GM21737 (cell line): Measurements from ENCODE around the gene ADAMTSL1.

Experiments
- ATAC-seq: cut with Tn5 transposase; IDR thresholded peaks from one replicate; pipeline ENCODE4 v1.9.1; 2021; ENCODE audit warnings: mild to moderate bottlenecking, moderate library complexity; ENCODE audit not compliant: unreplicated experiment

Gene ADAMTSL1

DNA sequence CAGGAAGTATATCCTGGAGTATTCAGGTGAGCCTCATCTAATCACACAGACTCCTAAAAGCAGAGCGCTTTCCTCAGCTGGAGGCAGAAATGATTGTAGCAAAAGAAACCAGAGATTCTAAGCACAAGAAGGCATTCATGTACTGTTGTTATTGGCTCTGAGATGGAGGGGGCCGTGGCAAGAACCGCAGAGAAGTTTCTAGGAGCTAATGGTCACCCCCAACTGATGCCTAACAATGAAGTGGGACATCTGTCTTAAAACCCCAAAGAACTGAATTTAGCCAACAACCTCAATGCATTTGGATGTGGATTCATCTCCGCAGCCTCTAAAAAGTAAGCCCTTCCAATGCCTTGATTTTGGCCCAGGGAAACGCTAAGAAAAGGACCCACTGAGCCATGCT is 76.3 kb downstream of the ADAMTSL1 start:
- no peak for ATAC-seq

DNA sequence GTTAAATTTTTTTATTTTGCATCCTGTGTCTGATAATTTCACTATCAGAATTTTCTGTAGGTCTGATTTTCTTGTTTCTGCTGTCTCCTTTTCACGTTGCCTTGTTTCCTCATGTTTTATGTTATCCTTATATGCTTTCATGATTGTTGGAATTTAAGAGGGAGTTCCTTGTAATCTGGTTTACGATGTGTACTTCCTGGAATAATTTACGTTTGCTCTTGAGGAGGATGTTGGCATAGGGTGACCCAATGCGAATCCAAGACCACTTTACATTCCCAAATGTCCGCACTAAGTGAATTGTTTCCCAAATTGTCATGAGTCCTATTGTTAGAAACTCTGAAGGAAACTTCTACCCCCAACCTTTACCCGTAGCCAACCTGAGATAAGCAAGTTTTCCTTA is 80.3 kb downstream of the ADAMTSL1 start:
- no peak for ATAC-seq

DNA sequence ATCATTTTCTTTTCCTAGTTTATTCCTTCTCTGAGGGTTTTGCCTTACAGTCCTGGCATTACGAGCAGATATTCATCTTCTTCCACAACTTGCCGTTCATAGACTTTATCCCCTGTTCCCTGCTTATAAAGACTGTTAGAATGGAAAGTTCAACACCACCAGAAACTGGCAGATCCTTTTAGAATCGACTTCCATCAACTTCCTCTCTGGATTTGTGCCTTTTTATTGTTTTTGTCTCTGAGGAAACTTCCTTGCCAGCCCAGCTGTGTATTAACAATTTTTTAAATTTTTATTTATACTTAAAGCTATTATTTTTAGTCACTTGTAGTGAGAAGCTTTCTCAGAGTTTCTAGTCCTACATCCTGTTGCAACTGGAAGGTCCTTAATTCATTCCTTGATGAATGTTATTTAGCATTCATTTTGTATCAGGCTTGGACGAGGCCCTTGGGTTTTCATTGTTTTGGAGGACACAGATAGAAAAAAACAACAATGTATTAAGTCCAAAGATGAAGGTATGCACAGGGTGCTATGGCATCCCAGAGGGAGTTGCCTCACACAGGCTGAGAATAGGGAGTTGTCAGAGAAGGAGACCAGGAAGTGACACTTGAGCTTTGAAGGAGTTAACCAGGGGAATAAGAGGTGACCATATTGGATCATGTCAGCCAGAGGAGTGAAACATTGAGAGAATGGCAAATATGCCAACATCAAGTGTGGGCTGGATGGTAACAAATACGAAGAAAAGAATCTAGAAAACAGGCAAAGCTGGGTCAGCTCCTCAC is 81.3 kb downstream of the ADAMTSL1 start:
- ATAC-seq, result no peak

DNA sequence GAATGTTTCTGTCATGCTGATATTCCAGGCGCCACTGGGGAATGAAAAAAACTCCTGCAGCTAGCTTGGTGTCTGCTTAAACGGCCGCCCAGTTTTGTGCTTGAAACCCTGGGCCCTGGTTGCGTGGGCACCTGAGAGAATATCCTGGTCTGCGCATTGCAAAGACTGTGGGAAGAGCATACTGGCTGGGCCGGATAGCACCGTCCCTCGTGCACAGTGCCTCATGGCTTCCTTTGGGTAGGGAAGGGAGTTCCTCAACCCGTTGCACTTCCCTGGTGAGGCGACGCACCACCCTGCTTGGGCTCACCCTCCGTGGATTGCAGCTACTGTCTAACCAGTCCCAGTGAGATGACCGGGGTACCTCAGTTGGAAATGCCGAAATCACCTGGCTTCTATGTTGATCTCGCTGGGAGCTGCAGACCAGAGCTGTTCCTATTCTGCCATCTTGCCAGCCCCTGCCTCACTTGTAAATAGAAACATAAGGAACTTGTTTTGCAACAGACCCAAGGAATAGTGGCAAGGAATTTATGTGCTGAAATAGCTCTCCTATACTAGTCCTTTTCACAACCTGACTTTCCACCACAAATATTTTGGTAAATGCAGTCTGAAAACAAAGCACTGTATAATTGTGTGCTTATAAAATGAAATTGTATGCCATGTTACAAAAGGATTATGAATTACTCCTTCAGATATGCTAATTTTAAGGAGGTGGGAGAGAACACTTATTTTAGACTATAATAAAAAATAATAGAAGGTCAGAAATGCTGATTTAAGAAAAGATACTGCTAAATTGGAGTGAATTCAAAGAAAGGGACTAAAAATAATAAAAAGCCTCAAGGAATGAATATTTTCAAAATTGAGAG is 90.3 kb downstream of the ADAMTSL1 start:
- no peak for ATAC-seq

DNA sequence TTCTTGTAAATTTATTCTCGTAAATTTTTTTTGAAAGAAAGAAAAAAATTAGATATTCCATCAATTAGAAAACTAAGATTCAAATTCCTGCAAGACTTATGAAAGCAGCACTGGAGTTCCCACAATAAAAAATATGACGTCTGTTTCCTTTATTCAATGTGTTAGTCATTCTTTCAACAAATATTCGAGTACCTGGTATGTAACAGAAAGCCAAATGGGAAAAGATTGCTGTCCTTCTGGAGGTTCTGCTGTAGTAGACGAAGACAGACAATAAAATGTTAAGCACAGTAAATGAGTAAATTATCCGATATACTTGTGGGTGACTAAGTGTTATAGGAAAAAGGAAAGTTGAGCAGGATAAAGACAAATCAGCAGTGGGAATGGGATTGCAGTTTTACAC is 92.2 kb downstream of the ADAMTSL1 start:
- ATAC-seq, result no peak

DNA sequence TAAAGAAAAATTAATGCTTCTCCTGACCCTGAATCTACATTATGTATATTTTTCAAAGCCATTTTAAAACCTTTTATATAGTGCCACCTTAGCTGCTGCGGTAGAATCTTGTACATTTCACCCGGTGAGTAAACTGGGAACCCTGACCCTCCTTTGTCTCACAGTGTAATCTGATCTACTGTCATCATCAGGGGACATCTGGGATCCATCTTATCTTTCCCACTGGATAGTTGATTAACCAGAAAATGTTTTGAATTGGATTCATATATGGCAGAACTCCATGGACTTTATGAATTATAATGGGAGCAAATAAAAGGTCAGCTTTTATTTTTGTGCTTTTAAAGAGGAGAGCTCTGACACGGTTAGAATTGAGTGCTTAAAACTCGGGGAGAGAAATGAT is 95.0 kb downstream of the ADAMTSL1 start:
- no peak for ATAC-seq

DNA sequence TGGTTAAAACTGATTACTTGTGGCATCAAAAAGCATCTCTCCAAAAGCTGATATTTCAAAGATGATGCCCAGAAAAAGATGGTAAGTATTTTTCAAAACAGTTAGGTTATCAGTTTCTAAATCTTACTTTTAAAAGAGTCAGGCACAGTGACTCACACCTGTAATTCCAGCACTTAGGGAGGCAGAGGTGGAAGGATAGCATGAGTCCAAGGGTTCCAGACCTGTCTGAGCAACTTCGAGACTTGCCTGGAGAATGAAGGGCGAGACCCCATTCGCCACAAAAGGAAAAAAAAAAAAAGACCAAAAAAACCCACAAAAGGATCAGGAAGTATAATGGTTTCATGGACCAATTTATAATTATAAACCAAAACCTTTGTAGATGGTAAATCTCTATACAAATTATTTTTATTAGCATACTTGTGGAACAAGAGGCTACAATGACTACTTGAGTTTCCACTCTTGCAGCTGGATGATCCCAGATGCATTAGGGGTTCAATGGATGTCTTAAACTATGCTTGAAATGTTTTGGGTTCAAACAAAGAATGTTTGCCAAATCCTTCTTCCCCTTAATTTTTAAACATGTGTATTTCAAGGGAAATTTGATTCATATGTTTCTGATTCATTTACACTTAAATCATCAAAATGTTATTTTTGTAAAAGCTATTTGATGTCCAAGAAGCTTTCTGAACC is 96.1 kb downstream of the ADAMTSL1 start:
- ATAC-seq, result no peak

DNA sequence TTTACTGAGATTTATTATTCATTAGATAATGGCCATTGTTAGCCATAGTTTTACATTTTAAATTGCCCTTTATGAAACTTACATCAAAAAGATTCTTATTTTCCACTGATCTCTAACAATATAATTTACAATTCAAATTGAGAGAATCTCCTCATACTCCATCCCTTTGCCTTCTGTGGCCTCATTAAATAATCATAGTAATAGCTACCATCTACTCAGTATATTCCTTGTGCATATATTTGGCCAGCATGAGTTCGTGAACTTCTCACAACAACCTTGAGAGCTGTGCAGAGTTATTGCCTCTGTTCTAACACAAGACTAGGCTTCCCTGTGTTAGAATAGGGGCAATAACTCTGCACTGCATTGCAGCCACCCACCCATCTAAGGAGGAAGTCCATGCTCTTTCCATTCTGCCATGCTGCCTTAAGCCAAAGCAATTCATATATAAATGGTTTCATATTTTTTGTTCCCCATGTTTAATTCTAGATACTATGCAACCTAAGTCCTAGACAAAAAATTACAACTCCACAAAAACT is 99.1 kb downstream of the ADAMTSL1 start:
- no peak for ATAC-seq

DNA sequence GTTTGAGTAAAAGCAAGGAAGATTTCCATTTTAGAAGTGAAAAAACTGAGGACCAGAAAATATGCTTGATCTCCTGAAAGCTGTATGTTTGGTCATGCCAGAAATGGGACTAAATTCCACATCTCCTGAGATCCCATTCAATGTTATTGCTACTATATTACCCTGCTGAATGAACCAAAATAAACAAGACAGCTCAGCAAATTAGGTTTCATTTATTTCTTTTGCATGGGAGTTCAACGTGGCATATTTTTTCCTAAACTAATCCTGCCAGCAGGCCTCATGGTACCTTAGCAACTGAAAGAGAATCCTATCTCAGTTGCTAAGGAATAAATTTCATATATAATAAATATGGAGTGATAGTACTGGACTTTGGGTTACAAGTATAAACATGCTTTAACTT is 101.7 kb downstream of the ADAMTSL1 start:
- no peak for ATAC-seq

DNA sequence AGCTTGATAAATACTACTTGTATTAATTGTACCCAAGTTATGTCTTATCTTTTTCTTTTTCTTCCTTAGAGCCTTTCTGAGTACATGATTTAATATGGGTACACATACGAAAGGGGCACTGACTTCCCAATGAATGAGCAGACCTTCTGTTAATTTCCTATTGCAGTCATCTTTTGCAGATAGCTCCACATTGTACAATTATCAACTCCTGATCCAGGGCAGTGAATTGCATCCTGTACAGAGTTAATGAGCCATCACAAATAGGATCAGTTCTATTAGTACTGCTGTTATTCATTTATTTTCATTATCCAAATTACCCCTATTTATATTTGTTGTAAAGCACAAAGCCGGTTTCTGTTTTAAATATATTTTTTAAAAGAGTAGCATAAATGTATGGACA is 105.6 kb downstream of the ADAMTSL1 start:
- no peak for ATAC-seq

DNA sequence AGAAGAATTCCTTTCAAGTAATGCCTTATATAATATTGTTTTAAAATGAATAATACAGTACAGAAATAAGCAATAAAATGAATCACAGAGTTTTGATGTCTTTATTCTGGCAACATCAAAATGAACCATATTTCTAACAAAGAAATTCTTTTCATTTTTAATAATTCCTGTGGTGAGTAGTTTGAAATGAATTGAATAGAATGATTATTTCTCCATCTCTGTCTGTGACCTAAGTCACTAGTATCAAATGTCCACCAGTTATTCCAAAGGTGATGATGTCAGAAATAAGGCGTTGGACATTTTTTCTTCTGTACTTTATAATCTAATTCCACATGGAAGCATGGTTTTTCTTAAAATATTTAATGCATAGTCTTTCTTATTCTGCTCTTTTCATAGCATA is 106.2 kb downstream of the ADAMTSL1 start:
- ATAC-seq, result no peak

DNA sequence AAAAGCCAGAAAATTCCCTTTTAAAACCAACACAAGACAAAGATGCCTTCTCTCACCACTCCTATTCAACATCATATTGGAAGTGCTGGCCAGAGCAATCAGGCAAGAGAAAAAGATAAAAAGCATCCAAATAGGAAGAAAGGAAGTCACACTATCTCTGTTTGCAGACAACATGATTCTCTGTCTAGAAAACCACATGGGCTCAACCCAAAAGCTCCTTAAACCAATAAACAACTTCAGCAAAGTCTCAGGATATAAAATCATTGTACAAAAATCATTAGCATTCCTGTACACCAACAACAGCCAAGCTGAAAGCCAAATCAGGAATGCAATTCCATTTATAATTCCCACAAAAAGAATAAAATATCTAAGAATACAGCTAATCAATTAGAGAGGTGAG is 112.0 kb downstream of the ADAMTSL1 start:
- no peak for ATAC-seq

DNA sequence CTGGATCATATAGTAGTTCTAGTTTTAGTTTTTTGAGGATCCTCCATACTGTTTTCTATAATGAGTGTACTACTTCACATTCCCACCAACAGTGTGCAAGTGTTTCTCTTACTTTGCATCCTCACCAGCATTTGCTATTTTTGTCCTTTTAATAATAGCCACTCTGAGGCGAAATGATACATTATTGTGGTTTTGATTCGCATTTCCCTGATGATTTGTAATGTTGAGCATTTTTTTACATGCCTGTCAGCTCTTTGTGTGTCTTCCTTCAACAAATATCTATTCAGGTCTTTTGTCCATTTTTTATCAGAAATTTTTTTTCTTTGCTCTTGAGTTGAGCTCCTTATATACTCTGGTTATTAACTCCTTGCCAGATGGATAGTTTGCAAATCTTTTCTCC is 114.0 kb downstream of the ADAMTSL1 start:
- ATAC-seq, result no peak

DNA sequence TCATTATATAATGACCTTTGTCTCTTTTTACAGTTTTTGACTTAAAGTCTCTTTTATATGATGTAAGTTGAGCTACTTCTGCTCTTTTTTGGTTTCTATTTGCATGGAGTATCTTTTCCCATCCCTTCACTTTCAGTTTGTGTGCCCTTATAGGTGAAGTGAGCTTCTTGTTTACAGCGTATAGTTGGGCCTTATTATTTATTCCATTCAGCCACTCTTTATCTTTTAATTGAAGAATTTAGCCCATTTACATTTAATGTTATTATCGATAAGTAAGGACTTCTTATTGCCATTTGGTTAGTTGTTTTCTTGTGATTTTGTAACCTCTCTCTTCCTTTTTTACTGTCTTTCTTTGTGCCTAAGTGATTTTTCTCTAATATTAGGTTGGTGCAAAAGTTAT is 117.3 kb downstream of the ADAMTSL1 start:
- no peak for ATAC-seq

DNA sequence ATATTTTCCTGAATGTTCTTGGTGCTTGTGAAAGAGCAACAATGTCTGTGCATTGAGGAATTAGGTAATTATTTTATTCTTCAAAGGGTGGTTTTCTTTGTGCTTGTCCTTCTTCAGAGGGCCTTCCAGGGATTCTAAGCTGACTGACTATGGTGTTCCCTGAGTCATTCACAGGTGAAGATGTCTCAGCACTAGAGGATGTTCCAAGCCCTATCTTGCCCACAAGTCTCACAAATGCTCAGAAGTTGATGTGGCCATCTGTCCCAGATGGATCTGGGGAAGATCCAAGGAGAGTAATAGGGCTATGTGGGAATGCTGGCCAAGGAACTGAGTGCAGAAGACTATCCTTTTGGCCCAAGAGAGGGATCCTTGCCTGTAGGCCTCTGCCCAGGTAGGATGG is 120.9 kb downstream of the ADAMTSL1 start:
- no peak for ATAC-seq

DNA sequence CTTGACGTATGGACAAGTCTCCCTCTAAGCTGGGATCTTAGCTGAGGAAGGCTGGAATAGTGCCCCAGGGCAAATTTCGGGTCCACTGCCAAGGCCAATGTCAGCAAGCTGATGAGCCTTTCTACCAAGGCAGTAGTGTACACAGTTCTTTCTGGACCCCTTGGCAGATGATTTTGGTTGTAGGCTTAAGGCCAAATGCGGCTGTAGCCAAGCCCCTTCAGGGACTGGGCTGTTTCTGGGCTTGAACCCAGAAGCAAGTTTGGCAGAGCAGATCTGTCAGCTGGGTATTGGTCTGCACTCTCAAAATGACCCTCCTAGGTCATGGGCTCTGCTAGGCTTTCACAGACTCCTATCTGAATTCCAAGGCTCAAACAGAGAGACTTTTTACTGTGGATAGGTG is 121.6 kb downstream of the ADAMTSL1 start:
- ATAC-seq, result no peak

DNA sequence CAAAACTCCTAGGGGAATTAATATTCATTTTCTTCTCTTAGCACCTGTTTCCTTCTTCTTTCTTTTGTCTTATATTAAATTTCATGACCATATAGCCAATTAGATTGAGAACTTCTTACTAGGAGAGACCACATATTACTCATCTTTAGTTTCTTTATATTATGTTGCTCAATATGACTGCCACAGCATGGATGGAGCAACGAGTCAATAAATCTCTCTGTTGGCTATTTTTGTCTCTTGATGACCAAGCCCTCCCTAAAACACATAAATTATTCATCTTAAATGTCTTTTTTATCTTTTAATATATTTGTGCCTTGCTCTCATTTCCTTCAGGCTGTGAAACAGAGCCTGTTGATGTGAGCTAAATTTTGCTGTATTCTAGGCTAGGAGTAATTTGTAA is 123.0 kb downstream of the ADAMTSL1 start:
- ATAC-seq, result no peak

DNA sequence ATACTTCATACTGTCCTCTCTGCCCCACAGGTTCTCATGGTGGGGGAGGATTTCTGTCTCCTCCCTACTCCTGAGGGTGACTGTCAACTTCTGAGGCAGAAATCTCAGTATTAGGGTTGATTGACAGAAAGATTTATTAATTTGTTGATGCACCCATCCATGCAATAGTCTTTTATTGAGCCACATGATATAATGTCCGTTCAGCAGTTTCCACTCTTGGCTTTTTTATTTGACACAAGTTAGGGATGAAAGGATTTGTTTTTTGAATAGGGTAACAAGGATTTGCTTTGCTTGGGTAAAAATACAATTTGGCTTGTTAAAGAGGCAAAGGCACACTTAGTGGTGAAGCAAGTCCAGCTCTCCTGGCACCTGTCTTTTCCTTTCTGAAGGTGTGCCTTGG is 125.0 kb downstream of the ADAMTSL1 start:
- ATAC-seq, result no peak

DNA sequence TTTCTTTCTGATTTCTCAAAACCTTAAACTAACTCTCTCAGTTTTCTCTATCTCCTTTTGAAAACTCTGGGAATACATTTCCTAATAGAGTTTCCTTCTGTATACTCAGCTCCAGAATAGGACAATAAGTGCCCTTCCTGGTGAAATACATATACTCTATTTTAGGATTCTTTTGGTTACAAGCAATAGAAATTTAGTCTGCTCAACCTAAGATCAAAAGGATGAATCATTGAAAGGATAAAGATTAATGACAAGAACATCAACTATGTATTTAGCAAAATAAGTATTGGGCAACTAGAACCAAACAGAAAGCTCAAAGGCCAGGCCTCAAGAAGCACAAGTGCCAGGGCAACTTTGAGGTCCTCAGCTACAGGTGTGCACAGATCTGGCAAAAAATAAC is 127.1 kb downstream of the ADAMTSL1 start:
- ATAC-seq, result no peak

DNA sequence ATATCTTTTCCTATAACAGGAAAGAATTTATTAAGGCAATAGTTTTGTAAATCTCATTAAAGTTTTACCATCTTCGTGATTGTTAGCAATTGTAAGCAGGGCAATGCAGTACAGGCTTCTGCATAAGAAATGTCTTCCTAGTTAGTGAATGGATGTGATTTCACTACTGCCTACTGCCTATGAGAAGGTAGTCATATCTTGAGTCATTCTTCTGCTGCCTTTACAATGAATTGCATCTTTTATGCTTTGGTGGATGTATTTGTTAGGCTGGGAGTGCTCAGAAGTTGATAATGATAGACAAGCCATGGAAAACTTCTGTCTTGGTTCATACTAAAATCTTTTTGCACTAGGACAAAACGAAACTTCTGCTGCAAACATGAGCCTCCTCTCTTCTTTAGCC is 128.0 kb downstream of the ADAMTSL1 start:
- ATAC-seq, result no peak
